HG02981 (cell line): Measurements from ENCODE around the gene MTFR1L.

Experiments
- ATAC-seq: cut with Tn5 transposase; IDR thresholded peaks from one replicate; pipeline ENCODE4 v1.9.1; 2021; ENCODE audit warnings: mild to moderate bottlenecking, moderate library complexity; ENCODE audit not compliant: unreplicated experiment

Gene MTFR1L

DNA sequence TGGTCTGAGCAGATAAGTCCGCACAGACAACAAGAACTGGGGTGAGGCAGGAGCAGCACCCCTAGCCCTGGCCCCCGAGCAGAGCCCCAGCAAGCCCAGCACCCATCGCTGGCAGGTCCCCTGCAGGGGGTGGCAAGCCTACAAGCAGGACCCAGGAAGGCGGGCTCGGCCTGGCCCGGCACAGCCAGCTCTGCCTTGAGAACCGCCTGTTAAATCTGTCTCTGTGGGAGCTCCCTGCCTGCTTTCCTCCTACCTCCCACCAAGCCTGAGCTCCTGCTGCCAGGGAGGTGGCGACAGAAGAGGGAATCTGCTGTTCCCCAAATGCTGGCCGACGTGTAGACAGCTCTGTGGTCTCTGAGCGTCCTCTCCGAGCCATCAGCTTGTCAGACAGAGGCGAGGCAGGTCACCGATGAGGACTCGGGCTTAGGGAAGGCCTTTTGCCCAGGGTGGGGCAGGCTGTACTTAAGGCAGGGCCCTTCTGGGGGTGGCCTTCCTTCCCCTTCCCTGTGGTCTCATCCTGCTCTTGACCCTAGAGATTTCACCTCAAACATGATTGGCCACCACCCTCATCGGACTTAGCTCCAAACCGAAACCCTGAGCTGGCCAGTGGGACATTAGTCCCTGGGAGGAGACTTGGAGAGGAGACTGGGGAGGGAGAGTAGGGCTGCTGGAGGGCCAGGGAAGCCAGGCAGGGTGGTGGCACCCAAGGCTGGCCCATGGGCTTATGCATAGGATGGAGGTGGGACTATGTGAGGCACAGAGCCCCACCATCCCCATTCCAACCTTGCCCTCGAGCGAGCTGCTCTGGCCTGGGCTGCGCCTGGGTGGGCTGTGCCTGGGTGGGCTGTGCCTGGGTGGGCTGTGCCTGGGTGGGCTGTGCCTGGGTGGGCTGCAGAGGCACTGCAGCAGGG is 12.0 kb upstream of the MTFR1L start:
- no peak for ATAC-seq

DNA sequence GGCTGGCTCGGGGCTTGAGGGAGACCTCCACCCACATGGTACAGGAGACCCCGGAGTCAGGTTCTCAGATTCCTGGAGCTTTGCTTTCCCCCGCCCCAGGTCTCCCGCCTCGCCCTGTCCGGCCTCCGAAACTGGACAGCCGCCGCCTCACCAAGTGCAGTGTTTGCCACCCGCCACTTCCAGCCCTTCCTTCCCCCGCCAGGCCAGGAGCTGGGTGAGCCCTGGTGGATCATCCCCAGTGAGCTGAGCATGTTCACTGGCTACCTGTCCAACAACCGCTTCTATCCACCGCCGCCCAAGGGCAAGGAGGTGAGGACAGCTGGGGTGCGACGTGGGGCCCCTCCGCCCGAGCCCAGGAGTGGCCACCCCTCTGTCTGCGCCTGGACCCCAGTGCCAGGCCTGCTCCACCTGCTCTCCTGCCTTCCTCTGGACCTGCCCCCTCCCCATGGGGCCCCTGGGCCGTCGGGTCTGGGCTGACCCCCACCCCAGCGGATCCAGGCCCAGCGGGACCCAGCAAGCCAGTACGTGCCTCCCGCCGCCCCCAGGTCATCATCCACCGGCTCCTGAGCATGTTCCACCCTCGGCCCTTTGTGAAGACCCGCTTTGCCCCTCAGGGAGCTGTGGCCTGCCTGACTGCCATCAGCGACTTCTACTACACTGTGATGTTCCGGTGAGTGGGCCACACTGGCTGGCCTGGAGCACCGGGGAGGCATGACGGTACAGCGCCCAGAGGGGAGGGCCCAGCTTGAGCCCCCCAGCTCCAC is 11.1 kb upstream of the MTFR1L start:
- ATAC-seq = no peak

DNA sequence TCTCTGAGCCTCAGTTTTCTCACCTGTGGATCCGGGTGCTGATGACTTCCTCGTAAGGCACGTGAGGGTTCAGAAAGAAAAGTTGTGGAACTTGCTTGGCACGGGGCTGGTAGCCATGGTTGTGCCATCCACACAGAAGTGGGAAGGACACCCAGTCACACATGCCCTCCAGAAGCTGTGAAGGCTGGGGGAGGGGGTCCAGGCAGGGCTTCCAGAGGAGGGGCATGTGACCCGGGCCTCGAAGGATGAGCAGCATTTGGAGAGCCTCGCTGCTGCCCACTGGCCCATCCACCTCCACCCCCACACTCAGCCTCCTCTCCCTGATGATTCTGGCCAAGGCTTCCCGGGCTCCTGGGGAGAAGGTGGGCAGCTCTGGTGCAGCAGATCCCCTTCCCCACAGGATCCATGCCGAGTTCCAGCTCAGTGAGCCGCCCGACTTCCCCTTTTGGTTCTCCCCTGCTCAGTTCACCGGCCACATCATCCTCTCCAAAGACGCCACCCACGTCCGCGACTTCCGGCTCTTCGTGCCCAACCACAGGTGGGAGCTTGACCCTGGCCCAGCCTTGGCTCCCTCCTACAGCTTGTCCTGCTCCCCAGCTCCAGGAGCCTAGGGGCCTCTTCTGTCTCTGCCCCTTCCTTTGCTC is 10.3 kb upstream of the MTFR1L start:
- no peak for ATAC-seq

DNA sequence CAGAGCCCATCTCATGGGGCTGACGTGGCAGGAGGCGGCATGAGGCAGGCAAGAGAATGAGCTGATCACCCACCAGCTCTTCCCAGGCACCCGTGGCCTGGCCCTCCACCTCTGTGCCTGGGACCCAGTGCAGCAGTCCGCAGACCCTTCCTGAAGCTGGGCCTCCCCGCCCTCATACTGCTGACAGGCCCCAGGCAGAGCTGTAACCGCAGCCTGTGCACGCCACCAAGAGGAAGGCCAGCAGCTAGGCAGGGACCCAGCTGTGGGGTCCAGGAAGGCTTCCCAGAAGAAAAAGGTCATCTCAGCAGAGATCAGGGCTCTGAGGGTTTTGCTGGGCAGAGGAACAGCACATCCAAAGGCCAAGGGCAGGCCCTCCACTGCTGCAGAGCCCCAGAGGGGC is 9.8 kb upstream of the MTFR1L start:
- no peak for ATAC-seq

DNA sequence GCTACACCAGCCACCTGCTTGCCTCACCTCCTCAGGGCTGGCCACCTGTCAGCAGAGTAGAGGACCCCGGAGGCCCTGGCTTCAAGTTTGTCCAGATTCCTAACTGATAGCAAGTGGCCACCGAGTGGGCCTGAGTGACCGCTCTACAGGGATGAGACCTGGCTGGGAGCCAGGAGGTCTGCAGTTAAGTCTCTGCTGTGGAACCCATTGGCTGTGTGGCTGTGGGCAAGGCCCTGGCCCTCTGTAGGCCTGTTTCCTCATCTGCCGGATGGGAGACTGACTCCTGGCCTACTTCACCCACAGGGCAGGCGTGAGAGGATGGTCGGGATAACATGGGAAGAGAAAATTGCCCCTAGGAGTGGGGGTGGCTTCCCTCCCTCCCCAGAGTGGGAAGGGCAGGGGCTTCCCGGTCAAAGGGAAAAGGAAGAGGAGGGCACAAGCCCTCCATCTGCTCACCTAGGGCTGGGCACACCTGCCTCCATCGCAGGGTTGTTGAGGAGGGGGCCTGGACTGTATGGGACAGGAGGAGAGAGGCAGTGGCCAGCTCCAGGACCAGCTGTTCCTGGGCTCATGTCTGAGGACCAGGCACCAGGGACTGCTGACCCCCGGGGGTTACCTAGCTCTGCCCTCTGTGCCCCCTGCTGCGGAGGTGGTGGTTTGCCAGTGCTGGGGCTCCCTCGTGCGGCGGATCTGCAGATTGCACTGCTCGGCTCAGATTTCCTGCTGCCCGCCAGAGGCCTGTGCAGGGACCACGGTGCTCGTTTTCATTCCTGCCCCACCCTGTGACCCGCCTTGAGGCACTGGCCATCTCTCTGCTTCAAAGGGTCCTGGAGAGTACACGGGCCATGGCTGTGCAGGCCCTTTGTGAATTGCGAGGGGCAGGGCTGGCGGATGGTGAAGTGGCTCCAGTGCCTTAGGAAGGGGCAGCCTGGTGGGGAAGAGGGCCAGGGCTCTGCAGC is 9.1 kb upstream of the MTFR1L start:
- ATAC-seq = no peak

DNA sequence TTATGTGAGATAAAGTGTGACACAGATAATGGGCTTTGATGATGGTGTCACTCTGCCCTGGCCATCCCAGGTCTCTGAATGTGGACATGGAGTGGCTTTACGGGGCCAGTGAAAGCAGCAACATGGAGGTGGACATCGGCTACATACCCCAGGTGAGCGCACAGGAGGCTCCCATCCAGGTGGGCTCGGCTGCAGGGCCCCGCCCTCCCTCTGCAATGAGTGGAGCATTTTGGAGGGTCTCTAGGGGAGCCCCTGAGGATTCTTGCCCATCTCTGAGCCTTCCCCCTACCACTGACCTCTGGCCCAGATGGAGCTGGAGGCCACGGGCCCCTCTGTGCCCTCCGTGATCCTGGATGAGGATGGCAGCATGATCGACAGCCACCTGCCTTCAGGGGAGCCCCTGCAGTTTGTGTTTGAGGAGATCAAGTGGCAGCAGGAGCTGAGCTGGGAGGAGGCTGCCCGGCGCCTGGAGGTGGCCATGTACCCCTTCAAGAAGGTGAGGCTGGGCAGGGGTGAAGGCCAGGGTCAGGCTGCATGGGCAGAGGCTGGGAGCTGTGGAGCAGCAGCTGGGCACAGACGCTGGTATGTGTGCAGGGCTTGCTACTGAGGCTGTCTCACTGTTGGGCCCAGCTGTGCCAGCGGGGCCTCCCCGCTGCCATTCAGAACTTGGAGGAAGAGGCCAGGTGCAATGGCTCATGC is 8.2 kb upstream of the MTFR1L start:
- ATAC-seq = no peak

DNA sequence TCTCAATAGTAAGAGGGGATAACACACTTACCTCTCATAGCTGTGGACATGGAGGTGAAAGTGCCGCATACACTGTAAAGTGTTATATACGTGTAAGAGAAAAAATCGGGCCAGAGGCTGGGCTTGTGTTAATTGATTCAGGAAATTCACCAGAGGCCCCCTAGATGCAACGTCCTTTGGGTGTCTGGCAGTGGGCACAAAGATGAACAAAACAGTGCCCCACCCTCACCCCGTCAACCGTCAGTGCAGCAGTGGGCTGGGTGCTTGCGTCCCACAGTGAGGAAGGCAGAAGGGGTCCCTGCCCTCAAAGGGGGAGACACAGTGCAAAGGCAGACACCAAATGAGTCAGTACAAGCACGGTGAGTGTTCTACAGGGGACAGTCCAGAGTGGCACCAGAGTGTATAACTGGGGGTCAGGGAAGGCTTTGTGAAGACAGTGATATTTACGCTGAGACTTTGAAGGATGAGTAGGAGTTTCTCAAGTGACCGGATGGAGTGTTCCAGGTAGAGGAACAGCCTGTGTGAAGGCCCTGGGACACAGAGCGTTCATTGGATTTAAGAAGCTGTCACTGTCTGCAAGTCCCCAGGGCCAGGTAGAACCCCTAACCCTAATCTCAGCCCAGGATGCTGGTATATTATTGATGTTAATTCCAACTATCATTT is 6.6 kb upstream of the MTFR1L start:
- ATAC-seq = no peak

DNA sequence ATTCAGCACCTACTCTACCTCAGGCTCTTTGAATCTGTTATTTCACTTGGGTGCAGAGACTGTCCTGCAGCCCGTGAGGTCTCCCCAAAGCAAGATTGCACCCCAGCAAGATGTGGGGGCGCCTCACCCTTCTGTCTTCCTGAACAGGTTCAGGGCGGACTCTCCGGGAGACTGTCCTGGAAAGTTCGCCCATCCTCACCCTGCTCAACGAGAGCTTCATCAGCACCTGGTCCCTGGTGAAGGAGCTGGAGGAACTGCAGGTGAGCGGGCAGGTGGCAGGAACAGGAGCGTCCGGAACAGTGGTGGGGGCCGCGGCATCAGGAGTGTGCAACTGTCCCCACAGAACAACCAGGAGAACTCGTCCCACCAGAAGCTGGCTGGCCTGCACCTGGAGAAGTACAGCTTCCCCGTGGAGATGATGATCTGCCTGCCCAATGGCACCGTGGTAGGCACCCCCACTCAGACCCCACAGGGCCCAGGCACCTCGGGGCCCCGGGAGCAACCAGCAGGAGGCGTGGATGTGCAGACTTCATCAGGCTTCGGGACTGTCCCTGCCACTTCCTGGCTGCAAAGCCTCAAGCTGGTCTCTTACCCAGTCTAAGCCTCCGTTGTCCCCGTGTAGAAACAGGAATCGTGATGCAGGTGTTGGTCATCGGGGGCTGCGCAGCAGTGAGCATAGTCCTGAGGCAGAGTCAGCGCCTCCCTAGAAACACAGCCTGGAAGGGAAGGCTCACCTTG is 5.9 kb upstream of the MTFR1L start:
- ATAC-seq = no peak

DNA sequence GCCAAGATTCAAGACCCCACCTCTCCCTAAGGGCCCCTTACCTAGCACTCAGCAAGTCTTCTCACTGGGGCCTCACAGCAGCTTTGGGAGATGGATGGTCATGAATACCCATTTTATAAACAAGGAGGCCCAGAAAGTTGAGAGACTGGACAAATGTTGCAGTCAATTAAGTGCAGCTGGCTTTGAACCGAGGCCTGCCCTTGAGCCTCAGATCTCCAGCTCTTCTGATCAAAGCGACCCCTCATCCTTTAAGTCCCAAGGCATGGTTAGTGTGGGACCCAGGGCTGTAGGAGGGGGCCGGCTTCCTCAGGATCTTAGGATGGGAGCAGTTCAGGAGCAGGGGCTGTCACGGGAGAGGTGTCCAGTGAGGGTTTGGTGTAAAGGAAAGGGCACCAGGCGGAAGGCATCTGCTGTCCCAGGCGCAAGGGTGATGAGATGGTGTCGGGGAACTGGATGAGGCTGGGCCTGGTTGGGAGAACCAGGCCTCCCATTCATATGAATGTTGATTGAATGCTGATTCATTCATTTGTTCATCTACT is 5.1 kb upstream of the MTFR1L start:
- ATAC-seq = no peak

DNA sequence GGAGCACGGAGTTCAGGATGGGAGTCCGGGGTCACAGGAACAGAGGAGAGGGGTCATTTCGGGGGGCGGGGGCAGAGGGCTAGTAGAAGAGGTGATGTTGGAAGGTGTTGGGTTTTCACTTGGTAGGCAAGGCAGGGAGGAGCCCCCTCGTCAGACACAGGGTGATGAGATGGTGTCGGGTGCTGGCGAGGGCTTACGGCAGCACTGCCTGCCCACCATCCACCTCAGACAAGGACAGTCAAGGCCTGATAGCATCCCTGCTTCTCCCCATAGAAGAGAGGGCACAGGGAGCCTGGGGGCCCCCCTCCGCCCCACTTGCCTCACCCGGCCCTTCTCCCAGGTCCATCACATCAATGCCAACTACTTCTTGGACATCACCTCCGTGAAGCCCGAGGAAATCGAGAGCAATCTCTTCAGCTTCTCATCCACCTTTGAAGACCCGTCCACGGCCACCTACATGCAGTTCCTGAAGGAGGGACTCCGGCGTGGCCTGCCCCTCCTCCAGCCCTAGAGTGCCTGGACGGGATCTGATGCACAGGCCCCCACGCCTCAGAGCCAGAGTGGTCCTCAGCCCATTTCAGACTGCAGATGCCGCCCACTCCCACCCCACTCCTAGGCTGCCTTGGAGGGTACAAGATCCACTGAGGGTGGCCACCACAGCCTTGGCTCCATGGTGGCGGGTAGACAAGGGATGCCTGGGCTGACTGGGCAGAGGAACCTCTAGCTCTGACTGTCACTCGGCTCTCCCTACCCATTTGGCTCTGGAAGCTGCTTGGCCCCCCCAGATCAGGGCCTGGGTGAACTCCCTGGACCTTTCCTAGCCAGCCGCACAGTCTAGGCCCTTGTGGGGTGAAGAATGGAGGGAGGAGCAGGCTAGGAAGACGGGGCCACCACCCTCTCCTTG is 4.3 kb upstream of the MTFR1L start:
- no peak for ATAC-seq

DNA sequence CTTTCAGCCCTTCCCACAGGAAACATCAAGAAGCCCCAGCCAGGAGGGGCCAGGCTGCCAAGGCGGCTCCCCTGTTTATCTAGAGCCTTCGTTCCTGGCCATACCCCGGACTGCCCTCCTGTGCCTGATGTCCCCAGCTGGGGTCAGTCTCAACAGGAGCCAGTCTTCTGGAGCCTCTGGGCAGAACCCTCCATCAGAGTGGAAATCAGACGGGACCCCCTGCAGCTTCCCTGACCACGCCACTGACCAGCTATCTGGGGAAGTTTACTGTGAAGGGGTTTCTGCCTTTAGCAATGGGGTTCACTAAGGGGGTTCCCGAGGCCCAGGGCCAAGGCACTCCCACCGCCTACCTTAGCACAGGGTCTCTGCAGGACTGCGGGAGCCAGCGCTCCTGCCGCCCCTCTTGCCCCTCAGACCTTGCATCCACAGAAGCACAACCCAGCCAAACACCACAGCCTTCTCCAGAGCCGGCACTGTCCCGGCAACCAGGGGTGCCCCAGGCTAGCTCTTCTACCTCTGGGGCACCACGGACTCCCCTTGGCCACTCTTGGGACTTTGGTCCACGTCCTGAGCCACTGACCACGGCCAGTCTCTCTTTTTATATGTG is 3.5 kb upstream of the MTFR1L start:
- no peak for ATAC-seq

DNA sequence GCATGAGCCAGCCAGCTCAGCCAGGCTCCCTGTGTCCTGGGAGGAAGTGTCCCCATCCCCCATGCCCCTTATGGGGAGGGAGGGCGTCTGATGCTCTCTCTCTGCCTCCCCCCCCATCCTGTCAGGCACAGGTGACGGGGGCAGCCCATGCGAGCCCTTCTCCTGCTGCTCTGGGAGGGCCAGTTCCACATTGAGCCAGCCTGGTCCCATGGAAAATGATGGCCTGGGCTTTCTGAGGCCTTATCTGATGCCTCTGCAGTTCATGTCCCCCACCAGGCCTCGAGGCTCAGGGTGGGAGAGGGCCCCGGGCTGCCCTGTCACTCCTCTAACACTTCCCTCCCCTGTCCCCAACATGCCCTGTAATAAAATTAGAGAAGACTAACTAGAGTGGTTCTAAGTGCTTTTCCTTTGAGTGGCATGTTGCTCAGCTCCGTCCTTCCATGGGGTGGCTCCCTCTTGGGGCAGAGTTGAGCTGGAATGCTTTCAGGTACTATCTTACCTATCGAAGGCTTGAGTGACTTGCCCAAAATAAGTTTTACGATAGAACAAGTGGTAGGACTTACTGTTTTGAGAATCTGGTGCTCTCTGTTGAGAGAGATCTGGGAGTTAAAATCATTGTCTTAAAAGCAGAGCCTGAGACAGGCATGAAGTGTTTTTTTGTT is 1.8 kb upstream of the MTFR1L start:
- no peak for ATAC-seq

DNA sequence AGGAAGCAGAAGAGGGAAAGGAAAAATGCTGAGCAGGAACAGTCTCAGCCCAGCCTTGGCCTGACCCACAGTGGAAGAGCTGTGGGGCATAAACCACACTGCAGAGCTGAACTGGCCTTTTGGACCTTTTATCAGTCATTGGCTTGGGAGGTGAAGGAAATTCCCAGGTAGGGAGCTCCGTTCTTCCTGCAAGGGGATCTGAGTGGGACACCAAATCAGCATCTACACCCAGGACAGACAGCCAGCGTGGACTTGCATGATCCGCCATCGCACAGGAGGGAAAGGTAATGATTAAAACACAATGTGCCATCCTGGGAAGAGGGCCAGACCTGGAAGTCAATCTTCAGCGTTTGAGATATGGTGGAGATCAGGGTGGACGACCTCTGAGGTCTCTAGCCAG is 1.2 kb upstream of the MTFR1L start:
- ATAC-seq = no peak

DNA sequence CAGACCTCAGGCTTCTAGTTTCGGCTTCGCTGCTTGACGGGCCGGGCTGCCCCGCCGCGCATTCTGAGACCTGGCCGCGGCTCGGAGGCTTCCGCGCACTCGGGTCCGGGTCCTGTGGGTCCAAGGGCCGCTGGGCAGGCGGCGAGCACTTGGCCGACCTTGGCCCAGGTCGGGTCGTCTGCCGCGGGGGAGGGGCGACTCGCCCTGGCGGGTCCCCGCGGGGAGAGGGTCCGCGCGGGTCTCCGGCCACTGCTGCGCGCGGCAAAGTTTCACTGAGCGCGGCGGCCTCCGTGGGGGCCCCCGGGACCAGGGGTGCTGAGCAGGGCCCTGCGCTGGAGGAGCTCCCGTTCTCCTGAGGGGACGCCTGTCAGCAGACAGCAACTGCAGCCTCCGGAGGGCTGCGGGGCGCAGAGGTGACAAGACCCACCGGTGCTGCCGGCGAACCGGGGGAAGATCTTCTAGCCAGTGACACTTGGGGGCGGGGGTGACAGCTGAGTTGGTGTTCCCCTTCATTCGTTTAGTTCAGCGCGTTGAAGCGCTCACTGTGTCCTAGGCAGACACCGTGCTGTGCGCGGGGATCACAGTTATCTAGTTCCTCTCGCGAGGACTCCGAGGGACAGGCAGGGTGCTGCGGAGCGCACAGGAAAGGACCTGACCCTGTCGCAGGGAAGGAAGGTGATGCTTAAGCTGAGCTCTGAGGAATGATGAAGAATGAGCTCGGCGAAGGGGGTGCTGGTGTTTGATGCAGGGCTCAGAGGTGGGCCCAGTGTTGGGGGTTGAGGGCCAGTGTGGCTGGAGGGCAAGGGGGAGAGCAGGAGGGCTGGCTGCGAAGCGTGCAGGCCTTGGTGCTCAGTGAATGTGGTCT is 725 bp downstream of the MTFR1L start:
- peak; percentile 49 for ATAC-seq

DNA sequence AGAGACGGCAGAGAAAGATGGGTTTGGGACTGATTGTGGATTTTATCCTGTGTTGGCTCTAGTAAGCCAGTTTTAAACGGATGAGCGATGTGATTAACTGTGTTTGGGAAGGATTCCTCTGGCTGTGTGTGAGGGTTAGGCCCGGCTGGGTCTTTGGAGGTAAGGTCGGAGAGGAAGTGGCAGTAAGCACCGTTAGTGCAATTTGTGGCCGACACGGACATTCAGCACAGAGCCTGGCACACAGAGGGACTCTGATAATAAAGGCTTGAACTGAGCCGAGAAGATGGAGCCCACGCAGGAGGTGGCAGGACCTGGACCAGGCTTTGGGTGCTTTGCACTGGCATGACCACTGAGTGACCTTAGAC is 1.3 kb downstream of the MTFR1L start:
- ATAC-seq = no peak

DNA sequence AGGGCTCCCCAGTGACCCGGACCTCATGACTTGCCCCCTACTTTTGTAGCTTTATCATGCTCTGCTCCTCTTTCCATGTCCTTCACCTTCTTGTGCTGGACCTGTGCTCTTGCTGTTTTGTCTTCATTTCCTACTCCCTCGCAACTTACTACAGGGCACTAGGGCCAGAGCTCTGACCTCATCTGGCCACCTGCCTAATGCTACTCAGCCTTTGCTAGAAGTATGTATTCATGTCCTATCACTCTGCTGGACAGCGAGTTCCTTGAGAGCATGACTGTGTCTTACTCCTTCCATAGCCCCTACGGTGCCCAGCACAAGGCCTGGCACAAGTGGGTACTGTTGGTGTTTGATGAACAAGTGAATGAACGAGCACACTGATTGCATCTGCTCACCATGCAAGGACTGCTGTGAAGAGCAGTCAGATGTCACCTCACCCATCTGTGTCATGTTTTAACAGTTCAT is 1.9 kb downstream of the MTFR1L start:
- no peak for ATAC-seq
